Sciatic nerve (tissue), 2 donors: ENCODE measurements around the gene MYT1. TPM values are rescaled to one million over a fixed set of nuclear protein-coding genes. Genes with fewer than 3 reads are reported as not detected.

Experiments used
- ATAC-seq: fragments of 200-7000 bp; cut with Tn5 transposase; one replicate; pipeline ENCODE4 v1.9.1; 2020; ENCODE audit warnings: mild to moderate bottlenecking, moderate library complexity
- DNase-seq: peaks from one replicate; pipeline ENCODE4 v3.0.0-alpha.2; 2020; ENCODE audit warnings: low spot score
- intact Hi-C: fragments of 100-400 bp; cut with DNase I; formaldehyde crosslinking; loops from one replicate; pipeline ENCODE4 v1.14.2; 2022
- total RNA-seq: library from RNA; stranded (reverse); fragmentation: NEBNext Ultra II Directional; extraction: Animal tissue kit (Norgen Biotek cat#: 25700); gene quantifications from one replicate; pipeline ENCODE4 v1.2.1, GENCODE V29; 2021
- donor health status: DM: no; HTN: no; CAD: no.
- donor health status: DM: no; HTN: no; CAD: no.

MYT1 gene
- total RNA-seq, 1 donor from 2014 or later, result not detected

DNA sequence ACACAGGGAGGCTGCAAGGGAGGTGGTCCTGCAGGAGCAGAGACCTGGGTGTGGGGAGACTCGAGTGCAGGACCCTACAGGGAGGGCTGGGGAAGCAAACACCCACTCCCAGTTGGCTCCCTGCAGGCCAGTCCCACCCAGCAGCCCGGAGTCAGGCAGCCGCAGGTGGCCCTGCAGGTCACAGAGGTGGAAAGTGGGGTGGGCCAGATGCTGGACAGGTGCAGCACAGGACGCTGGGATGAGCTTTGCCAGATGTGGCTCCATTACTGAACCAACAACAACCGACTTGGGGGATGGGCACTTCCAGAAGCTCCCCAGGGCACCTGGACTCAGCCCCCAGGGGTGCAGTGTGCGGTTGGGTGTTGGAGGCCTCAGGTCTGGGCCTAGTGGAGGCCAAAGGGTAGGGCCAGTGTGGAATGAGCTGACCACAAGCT is 26.6 kb upstream of the MYT1 start:
- ATAC-seq (no peak), DNase-seq (no peak)
- intact Hi-C loops, result no loop called here

- DNase-seq (no peak), ATAC-seq (no peak)
- intact Hi-C loops, result no loop called here
Observed at GRCh38 chr20:64138276-64138815, 25.9 kb upstream of the MYT1 start.

- intact Hi-C loops, result no loop called here
- no peak for ATAC-seq
- peak; percentile 19 for DNase-seq
Observed at GRCh38 chr20:64139199-64140060, 24.8 kb upstream of the MYT1 start.

DNA sequence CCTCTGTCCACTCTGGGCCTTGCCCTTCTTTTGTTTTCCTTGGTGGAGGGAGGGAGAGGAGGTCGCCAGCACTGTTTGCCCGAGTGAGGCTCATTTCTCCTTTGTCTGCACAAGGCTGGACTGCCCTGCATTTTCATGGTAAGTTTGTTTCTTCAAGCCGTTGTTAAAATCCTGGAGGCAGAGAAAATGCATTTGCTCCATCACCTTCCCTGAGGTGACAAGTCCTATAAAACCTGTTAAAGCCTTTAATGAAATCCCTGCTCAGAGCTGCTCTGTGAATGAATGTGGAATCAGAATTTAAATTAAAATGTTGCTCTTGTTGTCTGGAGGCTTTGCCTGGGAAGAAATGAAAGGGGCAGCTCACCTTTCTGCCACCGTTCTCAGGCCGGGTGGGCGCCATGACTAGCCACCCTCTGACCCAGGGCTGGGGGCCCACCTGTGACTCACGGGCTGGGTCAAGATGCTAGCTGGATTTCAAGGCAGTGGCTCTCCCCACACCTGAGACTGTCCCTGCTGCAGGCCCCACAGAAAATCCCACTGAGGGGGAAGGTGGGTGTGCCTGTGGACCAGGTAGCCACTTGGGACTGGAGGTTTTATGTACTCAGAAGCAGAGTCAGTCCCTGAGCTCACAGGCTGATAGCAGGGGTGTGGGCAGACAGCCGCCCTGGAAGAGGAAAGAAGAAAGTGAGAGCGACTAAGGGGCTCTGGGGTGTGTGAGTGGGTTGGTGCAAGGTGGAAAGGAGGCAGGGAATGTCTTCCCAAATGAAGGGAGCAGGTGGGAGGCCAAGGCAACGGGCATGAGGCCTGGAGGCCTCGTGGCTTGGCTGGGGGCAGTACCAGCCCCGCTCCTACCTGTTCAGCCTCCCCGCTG is 24.0 kb upstream of the MYT1 start:
- ATAC-seq, result no peak
- intact Hi-C loops, result no loop called here
- DNase-seq, result peak; percentile 31

GRCh38 chr20:64140956-64141355 is 23.3 kb upstream of the MYT1 start:
- peak; percentile 21 for DNase-seq
- ATAC-seq, result no peak
- intact Hi-C loops, result no loop called here

DNA sequence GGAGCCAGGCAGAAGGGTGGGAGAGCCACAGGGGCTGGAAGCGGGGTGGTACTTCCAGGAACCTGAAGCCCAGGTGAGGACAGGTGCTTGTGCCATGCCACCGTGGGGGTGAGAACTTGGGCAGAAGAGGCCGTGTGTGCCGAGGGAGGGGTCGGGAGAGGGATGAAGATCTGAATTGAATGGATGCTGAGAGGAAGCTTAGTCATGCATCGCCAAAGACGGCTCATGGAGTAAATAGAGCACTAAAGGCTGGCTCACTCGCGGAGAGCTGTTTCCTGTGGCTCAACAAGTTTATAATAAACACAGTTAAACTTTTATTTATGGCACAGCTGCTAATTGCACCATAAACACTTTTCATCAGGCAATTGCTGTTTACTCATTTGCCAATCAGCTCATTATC is 21.7 kb upstream of the MYT1 start:
- intact Hi-C loops, result no loop called here
- no peak for ATAC-seq
- DNase-seq, result no peak

DNA sequence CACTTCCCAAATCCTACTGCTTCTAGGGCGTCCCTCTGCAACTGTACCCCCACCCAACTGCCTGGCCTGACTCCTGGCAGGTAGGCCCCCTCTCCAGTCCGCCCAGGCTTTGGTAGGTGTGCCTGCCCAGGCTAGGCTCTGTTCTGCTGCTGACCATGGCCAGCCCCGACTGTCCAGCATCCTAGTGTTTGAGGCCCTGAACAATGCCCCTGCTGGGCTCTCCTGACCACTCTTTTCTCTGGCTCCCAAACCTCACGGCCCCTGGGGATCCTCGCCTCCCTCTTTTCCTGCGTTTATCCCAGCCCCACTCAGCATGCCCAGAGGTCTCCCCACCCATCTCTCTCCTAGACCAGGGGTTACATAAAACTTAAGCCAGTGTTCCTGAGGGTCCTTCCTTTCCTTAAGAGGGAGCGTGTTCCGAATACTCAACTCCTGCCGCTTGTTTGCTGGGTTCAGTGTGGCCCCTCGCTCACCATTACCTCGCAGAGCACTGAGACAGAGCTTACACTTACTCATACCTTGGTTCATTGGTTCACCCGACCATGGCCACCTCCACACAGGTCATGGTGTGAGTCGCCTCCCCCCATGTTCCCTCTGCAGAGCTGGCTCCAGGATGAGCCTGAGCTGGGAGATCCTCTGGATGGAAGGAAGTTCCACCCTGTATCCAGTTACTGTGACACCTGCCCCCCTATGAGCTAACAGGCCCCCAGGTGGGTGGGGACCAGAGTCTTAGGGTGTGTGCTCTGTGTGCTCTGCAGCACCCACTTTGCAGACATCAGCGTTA is 21.0 kb upstream of the MYT1 start:
- DNase-seq, result peak; percentile 42

DNA sequence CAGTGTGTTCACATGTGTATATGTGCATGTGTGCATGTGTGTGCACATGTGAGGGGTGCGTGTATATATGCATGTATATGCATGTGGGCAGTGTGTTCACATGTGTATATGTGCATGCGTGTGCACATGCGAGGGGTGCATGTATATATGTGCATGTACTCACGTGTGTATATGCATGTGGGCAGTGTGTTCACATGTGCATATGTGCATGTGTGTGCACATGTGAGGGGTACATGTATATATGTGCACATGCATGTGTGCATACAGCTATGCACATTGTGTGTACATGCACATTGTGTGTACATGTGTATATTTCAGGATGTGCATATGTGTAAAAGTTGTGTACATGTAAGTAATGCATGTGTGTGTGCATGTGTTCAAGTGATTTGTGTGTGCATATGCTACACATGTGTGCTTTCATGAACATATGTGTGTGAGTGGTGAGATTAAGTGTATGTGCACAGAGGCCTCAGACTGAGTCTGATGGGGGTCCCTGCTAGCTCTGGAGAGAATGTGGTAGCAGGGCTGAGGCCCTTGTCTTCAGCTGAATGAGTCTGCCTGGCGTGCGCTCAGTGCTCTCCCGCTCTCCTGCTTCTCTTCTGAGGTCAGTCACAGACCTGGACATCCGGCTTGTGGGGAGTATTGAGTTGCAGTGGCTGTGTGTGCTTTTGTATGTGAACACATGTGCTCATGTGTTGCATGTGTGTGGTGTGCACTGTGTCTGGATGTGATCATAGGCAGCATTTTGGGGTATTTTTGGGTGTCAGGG is 19.9 kb upstream of the MYT1 start:
- ATAC-seq, result no peak
- intact Hi-C loops, result no loop called here
- DNase-seq, result peak; percentile 4

More for the DNA sequence above, 21.0 kb upstream of the MYT1 start:
- intact Hi-C loops, result no loop called here
- ATAC-seq, result no peak

GRCh38 chr20:64145458-64146300 is 18.6 kb upstream of the MYT1 start:
- ATAC-seq, result no peak
- DNase-seq, result no peak
- intact Hi-C loops, result no loop called here

- intact Hi-C loops, result no loop called here
- DNase-seq (peak; percentile 27), ATAC-seq (no peak)
Observed at GRCh38 chr20:64146301-64146935, 17.8 kb upstream of the MYT1 start.

DNA sequence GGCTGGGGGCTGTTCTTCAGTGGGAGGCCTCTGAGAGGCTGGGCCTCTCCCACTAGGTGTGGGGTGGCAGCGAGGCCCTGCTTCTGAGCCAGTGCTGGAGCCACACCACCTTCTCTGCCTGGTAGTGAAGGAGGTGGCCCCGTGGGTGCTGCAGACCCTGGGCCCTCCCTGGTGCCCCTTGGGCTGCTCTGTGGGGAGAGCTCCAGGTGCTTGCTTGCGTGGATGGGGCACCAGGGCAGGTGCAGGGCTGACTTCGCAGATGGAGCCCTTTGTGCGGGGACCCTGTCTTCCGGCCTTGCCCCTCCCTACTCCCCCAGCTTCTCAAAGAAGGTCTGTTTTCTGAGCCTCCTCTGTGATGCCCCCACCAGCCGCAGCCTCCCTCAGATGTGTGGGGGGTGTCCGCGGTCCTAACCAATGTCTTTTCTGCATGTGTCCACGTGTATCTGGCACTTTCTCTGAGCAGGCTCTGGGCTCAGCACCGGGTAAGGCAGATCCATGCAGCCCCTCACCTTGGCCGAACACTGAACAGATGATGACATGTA is 17.2 kb upstream of the MYT1 start:
- DNase-seq (no peak), ATAC-seq (no peak)
- intact Hi-C loops, result no loop called here

GRCh38 chr20:64148581-64148980 is 15.7 kb upstream of the MYT1 start:
- no peak for DNase-seq
- intact Hi-C loops, result no loop called here
- ATAC-seq, result no peak

GRCh38 chr20:64149141-64149540 is 15.1 kb upstream of the MYT1 start:
- intact Hi-C loops, result no loop called here

DNA sequence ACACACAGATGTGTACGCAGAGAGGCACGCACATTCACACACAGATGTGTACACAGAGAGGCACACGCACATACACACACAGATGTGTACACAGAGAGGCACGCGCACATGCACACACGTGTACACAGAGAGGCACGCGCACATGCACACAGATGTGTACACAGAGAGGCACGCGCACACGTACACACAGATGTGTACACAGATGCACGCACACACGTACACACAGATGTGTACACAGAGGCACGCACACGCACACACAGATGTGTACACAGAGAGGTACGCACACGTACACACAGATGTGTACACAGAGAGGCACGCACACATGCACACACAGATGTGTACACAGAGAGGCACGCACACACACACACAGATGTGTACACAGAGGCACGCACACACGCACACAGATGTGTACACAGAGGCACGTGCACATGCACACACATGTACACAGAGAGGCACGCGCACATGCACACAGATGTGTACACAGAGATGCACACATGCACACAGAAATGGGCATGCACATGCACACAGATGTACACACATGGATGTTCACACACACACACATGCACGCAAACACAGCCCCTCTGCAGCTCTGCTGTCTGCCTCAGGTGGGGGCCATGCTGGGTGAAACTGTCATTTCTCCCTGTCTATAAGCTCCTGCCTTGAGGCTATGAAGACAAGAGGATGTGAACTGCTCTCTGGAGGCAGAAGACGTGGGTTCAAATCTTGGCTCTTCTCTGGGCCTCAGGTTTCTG is 14.3 kb upstream of the MYT1 start:
- DNase-seq (no peak), ATAC-seq (no peak)
- intact Hi-C loops, result no loop called here

More at GRCh38 chr20:64149141-64149540, 15.1 kb upstream of the MYT1 start:
- ATAC-seq (no peak), DNase-seq (no peak)

DNA sequence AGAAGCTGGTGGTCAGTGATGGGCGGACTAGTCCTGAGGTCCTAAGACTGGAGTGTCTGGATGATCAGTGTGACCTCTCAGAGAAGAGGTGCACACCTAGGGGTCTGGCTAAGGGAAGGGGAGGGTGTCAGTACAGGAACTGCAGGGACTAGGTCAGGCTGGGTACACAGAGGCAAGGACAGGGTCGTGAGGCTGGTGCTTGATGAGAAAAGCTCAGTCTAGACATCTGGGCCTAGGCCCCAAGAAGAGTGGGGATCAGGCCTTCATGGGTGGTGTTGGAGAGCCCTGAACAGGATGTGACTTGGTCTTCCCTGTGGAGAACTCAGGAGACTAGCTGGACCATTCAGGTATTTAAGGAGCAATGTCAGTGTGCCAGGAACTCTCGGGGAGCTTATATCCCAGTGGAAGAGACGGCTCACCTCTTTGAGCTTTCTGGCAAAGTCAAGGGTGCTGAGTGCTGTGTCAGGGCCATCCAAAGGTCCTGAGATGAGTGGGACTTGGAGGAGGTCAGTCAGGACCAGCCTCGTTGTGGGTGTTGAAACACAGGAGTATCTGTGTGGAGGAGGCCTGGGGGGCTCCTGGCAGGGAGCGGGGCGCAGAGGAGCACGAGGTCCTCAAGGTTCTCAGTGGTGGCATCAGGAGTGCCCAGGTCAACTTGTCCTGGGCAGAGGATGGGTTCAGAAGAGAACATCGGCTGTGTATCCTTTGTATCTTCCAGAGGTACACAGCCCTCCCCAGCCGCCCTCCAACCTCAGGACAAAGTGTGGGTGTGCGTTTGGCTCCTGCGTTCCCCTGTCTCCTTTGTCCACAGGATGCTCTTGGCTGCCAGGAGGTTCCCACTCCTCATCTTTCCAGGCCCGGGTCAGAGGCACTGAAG is 13.3 kb upstream of the MYT1 start:
- ATAC-seq (no peak), DNase-seq (no peak)
- intact Hi-C loops, result no loop called here
